GM12878 (cell line): ENCODE measurements around the gene FGFBP1. TPM values are rescaled to one million over a fixed set of nuclear protein-coding genes. Genes with fewer than 3 reads are reported as not detected.

Experiments used
- ATAC-seq: fragments of 200-7000 bp; cut with Tn5 transposase; 3 replicates; pipeline ENCODE4 v1.9.1; 2020; ENCODE audit warnings: mild to moderate bottlenecking, moderate library complexity
- BruUV-seq: library from RNA; stranded (reverse); fragments of 400-500 nt; replicated peaks from 2 replicates; lab custom pipeline; 2021; lab: Mats Ljungman, UMichigan
- CTCF ChIA-PET: fragments of 300-600 bp; sonication (Branson Sonifier 250); formaldehyde crosslinking; extraction: SDS; loops from one replicate; lab custom pipeline; 2021; ENCODE audit warnings: inconsistent platforms; lab: Yijun Ruan, JAX
- POLR2A ChIA-PET: fragments of 350-600 bp; formaldehyde crosslinking; extraction: SDS; loops from one replicate; lab custom pipeline; 2021; ENCODE audit warnings: inconsistent platforms; lab: Charles Lee
- RAD21 ChIA-PET: fragments of 300-600 bp; sonication (Branson Sonifier 250); formaldehyde crosslinking; loops from one replicate; lab custom pipeline; 2023; ENCODE audit warnings: antibody characterized with exemption; ENCODE audit not compliant: unreplicated experiment; lab: Charles Lee
- SMC1A ChIA-PET: fragments of 300-600 bp; sonication (Branson Sonifier 250); formaldehyde crosslinking; loops from one replicate; lab custom pipeline; 2023; ENCODE audit not compliant: unreplicated experiment, uncharacterized antibody; lab: Charles Lee
- DNase-seq: peaks from one replicate; pipeline ENCODE4 v3.0.0-alpha.2; 2011; ENCODE audit warnings: low read depth, low spot score
- FAIRE-seq: peaks from 3 replicates; lab custom pipeline; 2011; peaks lifted over from hg19 to GRCh38; lab: Jason Lieb, UNC
- H2AFZ ChIP-seq: 2 replicates; pipeline ENCODE4 v1.6.0; 2011; ENCODE audit warnings: low read depth, low read length, control low read depth; ENCODE audit not compliant: control insufficient read depth
- H3K27ac ChIP-seq: 2 replicates; pipeline ENCODE4 v1.5.1; 2011; ENCODE audit warnings: control low read depth; ENCODE audit not compliant: control insufficient read depth, insufficient read depth
- H3K27me3 ChIP-seq, 2 experiments: replicated peaks in 1 of 2; 2 replicates each; pipeline versions ENCODE4 v1.6.0 to v1.6.1; 2011; ENCODE audit warnings: low read length in 1 of 2; ENCODE audit not compliant: control insufficient read depth in 2 of 2, insufficient read depth in 2 of 2
- H3K36me3 ChIP-seq, 2 experiments: 2 replicates each; pipeline ENCODE4 v1.5.1; 2011; ENCODE audit warnings: low read length in 1 of 2; ENCODE audit not compliant: control insufficient read depth in 2 of 2, insufficient read depth in 2 of 2
- H3K4me1 ChIP-seq: 2 replicates; pipeline ENCODE4 v1.6.1; 2011; ENCODE audit warnings: mild to moderate bottlenecking, low read length, moderate library complexity, mixed read lengths; ENCODE audit not compliant: control insufficient read depth, insufficient read depth
- H3K4me2 ChIP-seq: 2 replicates; pipeline ENCODE4 v1.6.0; 2011; ENCODE audit warnings: control low read depth; ENCODE audit not compliant: control insufficient read depth, insufficient read depth
- H3K4me3 ChIP-seq: fragments of 200-600 bp; sonication (generic); 2 replicates; pipeline ENCODE4 v1.5.1; 2016
- H3K79me2 ChIP-seq: 2 replicates; pipeline ENCODE4 v1.6.0; 2011; ENCODE audit warnings: low read length; ENCODE audit not compliant: control insufficient read depth, insufficient read depth
- H3K9ac ChIP-seq: 2 replicates; pipeline ENCODE4 v1.8.0; 2011; ENCODE audit warnings: low read length, control low read depth, mixed read lengths; ENCODE audit not compliant: control insufficient read depth, insufficient read depth
- H3K9me3 ChIP-seq: replicated peaks from 3 replicates; pipeline ENCODE4 v1.5.1; 2011; ENCODE audit warnings: mild to moderate bottlenecking, low read length; ENCODE audit not compliant: control insufficient read depth, insufficient read depth
- H4K20me1 ChIP-seq: 2 replicates; pipeline ENCODE4 v1.6.0; 2011; ENCODE audit not compliant: control insufficient read depth, insufficient read depth
- BHLHE40 ChIP-seq, 2 experiments: fragments of 450-650 bp in 1 of 2; IDR thresholded peaks; 2 replicates each; pipeline ENCODE4 v1.6.1; 2011 to 2017; ENCODE audit warnings: low read depth in 2 of 2, borderline replicate concordance in 1 of 2, improper control_type of control experiment in 1 of 2, low read length in 1 of 2, mild to moderate bottlenecking in 1 of 2
- HCFC1 ChIP-seq: fragments of 150-350 bp; IDR thresholded peaks from 2 replicates; pipeline ENCODE4 v1.6.1; 2014; ENCODE audit warnings: low read length
- HDAC2 ChIP-seq: fragments of 200-600 bp; sonication (generic); IDR thresholded peaks from 2 replicates; pipeline ENCODE4 v1.6.1; 2017
- HDAC6 ChIP-seq: fragments of 200-600 bp; sonication (generic); IDR thresholded peaks from one replicate; pipeline ENCODE4 v1.8.0; 2017; ENCODE audit warnings: antibody characterized with exemption; ENCODE audit not compliant: unreplicated experiment
- IKZF2 ChIP-seq, 2 experiments: fragments of 450-650 bp; IDR thresholded peaks; 2 replicates each; pipeline ENCODE4 v1.6.1; 2017; ENCODE audit warnings: mild to moderate bottlenecking in 2 of 2, moderate library complexity in 2 of 2
- IRF5 ChIP-seq: fragments of 450-650 bp; IDR thresholded peaks from 2 replicates; pipeline ENCODE4 v1.6.1; 2017; ENCODE audit warnings: borderline replicate concordance
- JUND ChIP-seq: IDR thresholded peaks from 2 replicates; pipeline ENCODE4 v1.6.1; 2012; ENCODE audit warnings: low read depth, mild to moderate bottlenecking, low read length, improper control_type of control experiment, moderate library complexity
- MTA2 ChIP-seq: fragments of 450-650 bp; IDR thresholded peaks from 2 replicates; pipeline ENCODE4 v1.6.1; 2016; ENCODE audit warnings: low read depth, mild to moderate bottlenecking, moderate library complexity
- NFYB ChIP-seq: IDR thresholded peaks from 2 replicates; pipeline ENCODE4 v1.6.1; 2011; ENCODE audit warnings: low read depth, mild to moderate bottlenecking, low read length, improper control_type of control experiment, moderate library complexity; ENCODE audit not compliant: insufficient read depth
- POLR2AphosphoS2 ChIP-seq: IDR thresholded peaks from 2 replicates; pipeline ENCODE4 v1.6.1; 2011; ENCODE audit warnings: low read depth, mild to moderate bottlenecking, low read length, improper control_type of control experiment, moderate library complexity
- RAD51 ChIP-seq: fragments of 450-650 bp; IDR thresholded peaks from 2 replicates; pipeline ENCODE4 v1.6.1; 2016; ENCODE audit warnings: moderate library complexity, mild to moderate bottlenecking, inconsistent platforms
- RBBP5 ChIP-seq: fragments of 200-600 bp; sonication (generic); conservative IDR thresholded peaks from 2 replicates; pipeline ENCODE4 v1.6.1; 2016
- SMAD1 ChIP-seq: fragments of 450-650 bp; IDR thresholded peaks from 2 replicates; pipeline ENCODE4 v1.6.1; 2018; ENCODE audit warnings: mild to moderate bottlenecking, low read depth; ENCODE audit not compliant: partially characterized antibody
- TCF3 ChIP-seq: IDR thresholded peaks from 2 replicates; pipeline ENCODE4 v1.6.1; 2012; ENCODE audit warnings: low read depth, mild to moderate bottlenecking, low read length, borderline replicate concordance; ENCODE audit not compliant: insufficient read depth
- ZNF217 ChIP-seq: fragments of 450-650 bp; IDR thresholded peaks from 2 replicates; pipeline ENCODE4 v1.6.1; 2017; ENCODE audit warnings: antibody characterized with exemption, mild to moderate bottlenecking
- ZNF24 ChIP-seq: fragments of 450-650 bp; IDR thresholded peaks from 2 replicates; pipeline ENCODE4 v1.6.1; 2017; ENCODE audit warnings: antibody characterized with exemption, mild to moderate bottlenecking
- WGBS: methylation state at CpG from one replicate; pipeline ENCODE4 v1.1.6; 2016; ENCODE audit warnings: low lambda C conversion rate; ENCODE audit not compliant: insufficient replicate concordance, insufficient coverage; ENCODE audit errors: missing lambda C conversion rate; 5-methylcytosine and 5-hydroxymethylcytosine counted together
- in situ Hi-C: fragments of 300-500 bp; cut with MboI; formaldehyde crosslinking; loops from 9 replicates; pipeline ENCODE4 v1.14.3; 2018; ENCODE audit warnings: mixed read lengths
- intact Hi-C: fragments of 100-400 bp; cut with micrococcal nuclease; formaldehyde crosslinking; loops from one replicate; pipeline ENCODE4 v1.14.2; 2022; ENCODE audit not compliant: unreplicated experiment
- polyA plus RNA-seq, 11 experiments: library from polyadenylated mRNA; depleted of rRNA in 4 of 11; unstranded in 6 of 11; stranded (reverse) in 5 of 11; fragments of >200 nt; fragmentation: Nextera tagmentation in 4 of 11; fragmentation: Illumina TruSeq in 1 of 11; extraction: Ambion mirVana in 4 of 11; extraction: Trizol in 1 of 11; gene quantifications; 1 replicate in 1 of 11; 2 replicates in 10 of 11; pipeline versions ENCODE4 v1.2.1 to v1.2.3, GENCODE V29; 2011 to 2016; ENCODE audit warnings: inconsistent platforms in 2 of 11, missing spikeins in 2 of 11, low read depth in 1 of 11
- total RNA-seq, 4 experiments: library from RNA; depleted of rRNA in 3 of 4; stranded (reverse); fragments of >200 nt in 3 of 4; fragmentation: Illumina TruSeq in 1 of 4; extraction: Trizol in 1 of 4; gene quantifications; 2 replicates each; pipeline versions ENCODE4 v1.2.1 to v1.2.3, GENCODE V29; 2013 to 2021
- TF ChIP-seq, protein P1 (sequence below): fragments of 450-650 bp; formaldehyde crosslinking; IDR thresholded peaks from 2 replicates; pipeline ENCODE4 v1.5.0; 2022; ENCODE audit warnings: mild to moderate bottlenecking, missing genetic modification characterization
- TF ChIP-seq, protein P2 (sequence below): IDR thresholded peaks from 2 replicates; pipeline ENCODE4 v1.6.1; 2012; ENCODE audit warnings: low read depth, low read length, improper control_type of control experiment

Gene FGFBP1
- total and polyA plus RNA-seq, 10 of the 15 experiments (the other 5 are each of a cell fraction or from before 2014, with no cell fraction given): 0.09 to 0.11 (median 0.09) TPM; not detected in 7

GRCh38 chr4:15938640-15939039, at the start of gene FGFBP1 (continued):
- TF ChIP-seq, protein P1, sequence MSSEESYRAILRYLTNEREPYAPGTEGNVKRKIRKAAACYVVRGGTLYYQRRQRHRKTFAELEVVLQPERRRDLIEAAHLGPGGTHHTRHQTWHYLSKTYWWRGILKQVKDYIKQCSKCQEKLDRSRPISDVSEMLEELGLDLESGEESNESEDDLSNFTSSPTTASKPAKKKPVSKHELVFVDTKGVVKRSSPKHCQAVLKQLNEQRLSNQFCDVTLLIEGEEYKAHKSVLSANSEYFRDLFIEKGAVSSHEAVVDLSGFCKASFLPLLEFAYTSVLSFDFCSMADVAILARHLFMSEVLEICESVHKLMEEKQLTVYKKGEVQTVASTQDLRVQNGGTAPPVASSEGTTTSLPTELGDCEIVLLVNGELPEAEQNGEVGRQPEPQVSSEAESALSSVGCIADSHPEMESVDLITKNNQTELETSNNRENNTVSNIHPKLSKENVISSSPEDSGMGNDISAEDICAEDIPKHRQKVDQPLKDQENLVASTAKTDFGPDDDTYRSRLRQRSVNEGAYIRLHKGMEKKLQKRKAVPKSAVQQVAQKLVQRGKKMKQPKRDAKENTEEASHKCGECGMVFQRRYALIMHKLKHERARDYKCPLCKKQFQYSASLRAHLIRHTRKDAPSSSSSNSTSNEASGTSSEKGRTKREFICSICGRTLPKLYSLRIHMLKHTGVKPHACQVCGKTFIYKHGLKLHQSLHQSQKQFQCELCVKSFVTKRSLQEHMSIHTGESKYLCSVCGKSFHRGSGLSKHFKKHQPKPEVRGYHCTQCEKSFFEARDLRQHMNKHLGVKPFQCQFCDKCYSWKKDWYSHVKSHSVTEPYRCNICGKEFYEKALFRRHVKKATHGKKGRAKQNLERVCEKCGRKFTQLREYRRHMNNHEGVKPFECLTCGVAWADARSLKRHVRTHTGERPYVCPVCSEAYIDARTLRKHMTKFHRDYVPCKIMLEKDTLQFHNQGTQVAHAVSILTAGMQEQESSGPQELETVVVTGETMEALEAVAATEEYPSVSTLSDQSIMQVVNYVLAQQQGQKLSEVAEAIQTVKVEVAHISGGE (CRISPR knock-in tag): no peak
- no peak for TF ChIP-seq HCFC1

DNA sequence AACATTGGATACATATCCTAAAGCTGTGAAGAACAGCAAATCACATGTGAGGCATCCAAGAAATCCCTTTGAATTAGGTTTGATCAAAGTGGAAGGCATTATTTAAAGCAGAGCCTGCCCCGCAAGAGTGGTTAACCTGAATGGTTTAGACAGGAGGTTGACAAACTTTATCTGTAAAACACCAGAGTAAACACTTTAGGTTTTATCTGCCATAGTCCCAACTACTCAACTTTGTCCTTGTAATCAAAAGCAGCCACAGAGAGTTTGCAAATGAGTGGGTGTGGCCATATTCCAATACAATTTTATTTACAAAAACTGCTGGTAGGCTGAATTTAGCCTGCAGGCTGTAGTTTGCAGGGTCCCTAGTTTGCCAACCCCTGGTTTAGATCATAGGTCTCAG, 49.7 kb upstream of the FGFBP1 start:
- TF ChIP-seq IRF5 (no peak), BHLHE40 (IDR thresholded peaks at IDR 0.05; ENCODE audit: borderline replicate concordance in 1 of 2, low read depth in 2 of 2, low read length in 1 of 2) (no peak), NFYB (no peak), HDAC6 (no peak), ZNF24 (no peak), MTA2 (no peak), JUND (no peak), TCF3 (no peak), SMAD1 (no peak), ZNF217 (no peak), POLR2AphosphoS2 (no peak), HDAC2 (no peak), IKZF2 (IDR thresholded peaks at IDR 0.05) (no peak), RAD51 (no peak), RBBP5 (no peak)
- TF ChIP-seq, protein P2, sequence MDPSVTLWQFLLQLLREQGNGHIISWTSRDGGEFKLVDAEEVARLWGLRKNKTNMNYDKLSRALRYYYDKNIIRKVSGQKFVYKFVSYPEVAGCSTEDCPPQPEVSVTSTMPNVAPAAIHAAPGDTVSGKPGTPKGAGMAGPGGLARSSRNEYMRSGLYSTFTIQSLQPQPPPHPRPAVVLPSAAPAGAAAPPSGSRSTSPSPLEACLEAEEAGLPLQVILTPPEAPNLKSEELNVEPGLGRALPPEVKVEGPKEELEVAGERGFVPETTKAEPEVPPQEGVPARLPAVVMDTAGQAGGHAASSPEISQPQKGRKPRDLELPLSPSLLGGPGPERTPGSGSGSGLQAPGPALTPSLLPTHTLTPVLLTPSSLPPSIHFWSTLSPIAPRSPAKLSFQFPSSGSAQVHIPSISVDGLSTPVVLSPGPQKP: no peak
- FAIRE-seq: no peak
- H3K79me2 ChIP-seq: no peaks in the 10 kb centered on the region
- no peak overlapping the region for H3K9ac ChIP-seq
- ATAC-seq: no peak
- no peak overlapping the region for H2AFZ ChIP-seq
- no peaks in the 10 kb centered on the region for H3K36me3 ChIP-seq
- ChIA-PET POLR2A (no interaction called here), RAD21 (no interaction called here), SMC1A (no interaction called here), CTCF (no interaction called here)
- BruUV-seq: no TSS peak
- intact Hi-C loops: no loop called here
- H3K4me1 ChIP-seq: no peaks in the 10 kb centered on the region
- H3K27ac ChIP-seq: no peak overlapping the region
- in situ Hi-C loops: no loop called here
- no peak overlapping the region for H3K4me2 ChIP-seq
- H3K9me3 ChIP-seq: no peaks in the 10 kb centered on the region
- no peak overlapping the region for H3K4me3 ChIP-seq
- H3K27me3 ChIP-seq: peaks cover 0 to 5% of the 10 kb centered on the region in 2 experiments; a peak in 2 of 4 replicates
- WGBS: 52% methylated on average over 1 of the region's 1 CpG
- no peaks in the 10 kb centered on the region for H4K20me1 ChIP-seq
- no peak for DNase-seq
